ENCODE measurements around the gene STAU1. TPM values are rescaled to one million over a fixed set of nuclear protein-coding genes. Genes with fewer than 3 reads are reported as not detected.

Gene STAU1
- total RNA-seq, 1 donor from 2014 or later = 55.8 TPM

Other genes with a start within 250 kb of the STAU1 start
- gene CSE1L, start 142.0 kb downstream of the STAU1 start, total RNA-seq = 62.2 TPM
- 24.7 TPM for gene DDX27, start 31.1 kb upstream of the STAU1 start, total RNA-seq
- 10.7 TPM for gene ZNFX1, start 89.7 kb upstream of the STAU1 start, total RNA-seq

Measured in esophagus mucosa (tissue), 1 donor.